Measurements from ENCODE around the gene FBXW9. TPM values are rescaled to one million over a fixed set of nuclear protein-coding genes. Genes with fewer than 3 reads are reported as not detected.

Gene FBXW9
- total and polyA plus RNA-seq, 12 donors: 1.2 to 4.6 (median 2.1) TPM

DNA sequence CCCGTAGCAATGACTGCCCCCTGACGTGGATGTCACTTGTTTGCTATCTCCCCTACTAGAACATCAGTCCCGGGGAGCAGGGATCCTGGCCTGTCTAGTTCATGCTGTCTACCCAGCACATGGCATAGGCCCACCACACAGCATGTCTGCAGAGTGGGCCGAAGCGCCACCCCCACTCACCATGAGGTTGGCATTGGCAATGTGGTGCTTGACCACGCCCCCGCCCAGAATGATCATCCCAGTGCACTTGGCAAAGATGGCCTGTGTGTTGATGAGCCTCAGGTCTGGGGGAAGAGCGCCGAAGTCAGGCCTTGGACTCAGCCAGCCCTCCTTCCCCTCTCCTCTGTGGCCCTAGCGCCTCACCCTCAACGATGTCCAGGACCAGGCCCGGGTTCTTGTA, 19.5 kb downstream of the FBXW9 start:
- H3K36me3 ChIP-seq: peaks cover 0 to 83% (median 65%) of the 10 kb centered on the region in 9 donors
- no peaks in the 10 kb centered on the region for H3K9me3 ChIP-seq
- H3K4me3 ChIP-seq: no peak overlapping the region
- intact Hi-C loops (cut with DNase I): loop anchor here in 6 of 10 donors (2.0 to 10.0 kb wide), 6 partner anchors 112 to 472 kb away; partner anchors contain the start of gene JUNB (in 2 of the 6)
- H3K27me3 ChIP-seq: no peaks in the 10 kb centered on the region
- WGBS, 2 donors: 89% methylated on average over 12 of the region's 12 CpGs
- DNase-seq (no peak), ATAC-seq (no peak)
- H3K27ac ChIP-seq: no peak overlapping the region
- TF ChIP-seq, protein P1, sequence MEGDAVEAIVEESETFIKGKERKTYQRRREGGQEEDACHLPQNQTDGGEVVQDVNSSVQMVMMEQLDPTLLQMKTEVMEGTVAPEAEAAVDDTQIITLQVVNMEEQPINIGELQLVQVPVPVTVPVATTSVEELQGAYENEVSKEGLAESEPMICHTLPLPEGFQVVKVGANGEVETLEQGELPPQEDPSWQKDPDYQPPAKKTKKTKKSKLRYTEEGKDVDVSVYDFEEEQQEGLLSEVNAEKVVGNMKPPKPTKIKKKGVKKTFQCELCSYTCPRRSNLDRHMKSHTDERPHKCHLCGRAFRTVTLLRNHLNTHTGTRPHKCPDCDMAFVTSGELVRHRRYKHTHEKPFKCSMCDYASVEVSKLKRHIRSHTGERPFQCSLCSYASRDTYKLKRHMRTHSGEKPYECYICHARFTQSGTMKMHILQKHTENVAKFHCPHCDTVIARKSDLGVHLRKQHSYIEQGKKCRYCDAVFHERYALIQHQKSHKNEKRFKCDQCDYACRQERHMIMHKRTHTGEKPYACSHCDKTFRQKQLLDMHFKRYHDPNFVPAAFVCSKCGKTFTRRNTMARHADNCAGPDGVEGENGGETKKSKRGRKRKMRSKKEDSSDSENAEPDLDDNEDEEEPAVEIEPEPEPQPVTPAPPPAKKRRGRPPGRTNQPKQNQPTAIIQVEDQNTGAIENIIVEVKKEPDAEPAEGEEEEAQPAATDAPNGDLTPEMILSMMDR (IDR thresholded peaks at IDR 0.05): no peak
- H3K4me1 ChIP-seq: peaks cover 0 to 25% (median 9%) of the 10 kb centered on the region in 9 donors

DNA sequence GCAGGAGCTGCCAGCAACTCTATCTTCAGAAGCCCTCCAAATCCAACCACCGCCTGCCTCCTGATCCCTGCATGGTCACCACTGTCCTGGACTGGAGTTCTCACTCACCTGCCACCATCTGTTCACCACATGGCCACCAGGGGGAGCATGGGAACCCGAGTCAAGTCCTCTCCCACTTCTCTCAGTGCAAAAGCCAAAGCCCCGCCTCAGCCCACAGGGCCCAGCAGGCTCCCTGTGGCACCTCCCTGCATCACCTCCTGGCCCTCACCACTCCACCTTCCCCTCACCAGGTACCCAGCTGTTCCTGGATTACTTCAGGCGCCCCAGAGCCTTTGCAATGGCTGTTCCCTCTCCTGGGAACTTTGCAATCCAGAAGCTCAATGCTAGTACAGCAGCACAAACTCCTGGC, 20.0 kb downstream of the FBXW9 start:
- TF ChIP-seq, protein P1 (IDR thresholded peaks at IDR 0.05): peak; percentile 56 to 89 (median 83)
- no peak overlapping the region for H3K27ac ChIP-seq
- intact Hi-C loops (cut with DNase I): loop anchor here in 6 of 10 donors (2.0 to 10.0 kb wide), 6 partner anchors 112 to 472 kb away; partner anchors contain the start of gene JUNB (in 2 of the 6)
- WGBS, 2 donors: 15 to 21% methylated on average over 4 of the region's 4 CpGs
- peaks cover 0 to 28% (median 13%) of the 10 kb centered on the region in 9 donors for H3K4me1 ChIP-seq
- peaks cover 0 to 89% (median 65%) of the 10 kb centered on the region in 9 donors for H3K36me3 ChIP-seq
- ATAC-seq: peak; percentile 13 to 55 (median 38)
- no peaks in the 10 kb centered on the region for H3K27me3 ChIP-seq
- DNase-seq: peak; percentile 83
- H3K9me3 ChIP-seq: no peaks in the 10 kb centered on the region
- H3K4me3 ChIP-seq: no peak overlapping the region

DNA sequence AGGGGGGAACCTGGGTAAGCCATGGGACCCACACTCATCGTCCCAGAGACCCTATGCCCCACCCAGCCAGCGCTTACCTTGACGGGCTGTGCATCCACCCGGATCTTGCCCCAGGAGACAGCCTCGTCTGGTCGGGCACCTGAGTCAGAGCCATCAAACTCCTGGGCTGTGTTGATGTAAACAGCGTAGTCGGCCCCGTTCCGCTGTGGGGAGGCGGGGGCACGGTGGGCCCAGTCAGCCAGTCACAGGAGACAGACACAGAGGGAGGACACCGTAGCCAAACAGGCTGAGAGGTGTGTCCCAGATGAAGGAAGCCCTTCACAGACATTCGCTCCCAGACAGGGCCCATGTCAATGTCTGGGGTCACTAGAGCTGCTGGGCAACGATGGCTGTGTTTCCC, 20.5 kb downstream of the FBXW9 start:
- Histone ChIP-seq H3K27me3 (no peaks in the 10 kb centered on the region), H3K36me3 (peaks cover 0 to 91% (median 65%) of the 10 kb centered on the region in 9 donors), H3K4me1 (peaks cover 0 to 29% (median 13%) of the 10 kb centered on the region in 9 donors), H3K4me3 (no peak overlapping the region), H3K9me3 (no peaks in the 10 kb centered on the region), H3K27ac (no peak overlapping the region)
- intact Hi-C loops (cut with DNase I): loop anchor here in 6 of 10 donors (2.0 to 10.0 kb wide), 6 partner anchors 111 to 471 kb away; partner anchors contain the start of gene JUNB (in 2 of the 6)
- TF ChIP-seq, protein P1 (IDR thresholded peaks at IDR 0.05): no peak
- DNase-seq (no peak), ATAC-seq (peak in 1 of 8 donors; percentile 9)
- 90% methylated on average over 15 of the region's 15 CpGs for WGBS, 2 donors

DNA sequence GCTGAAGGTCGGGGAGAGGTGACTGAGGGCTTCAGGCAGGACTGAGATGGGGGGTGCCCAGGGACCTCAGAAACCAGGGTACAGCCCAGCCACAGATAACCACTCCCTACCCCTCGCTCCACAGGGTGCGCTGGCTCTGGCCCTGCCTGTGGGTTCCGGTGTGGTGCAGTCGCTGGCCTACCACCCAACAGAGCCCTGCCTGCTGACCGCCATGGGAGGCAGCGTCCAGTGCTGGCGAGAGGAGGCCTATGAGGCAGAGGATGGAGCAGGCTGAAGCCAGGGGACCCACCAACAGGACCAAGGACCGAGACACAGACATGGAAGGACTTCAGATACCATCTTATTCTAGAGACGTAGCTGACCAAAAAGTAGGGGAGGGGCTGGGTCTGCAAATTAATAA, 21.0 kb downstream of the FBXW9 start:
- Histone ChIP-seq H3K36me3 (peaks cover 0 to 93% (median 65%) of the 10 kb centered on the region in 9 donors), H3K27me3 (no peaks in the 10 kb centered on the region), H3K4me1 (peaks cover 2 to 29% (median 12%) of the 10 kb centered on the region in 9 donors), H3K4me3 (no peak overlapping the region), H3K9me3 (no peaks in the 10 kb centered on the region), H3K27ac (no peak overlapping the region)
- intact Hi-C loops (cut with DNase I): loop anchor here in 5 of 10 donors (5.0 to 10.0 kb wide), 5 partner anchors 111 to 471 kb away; partner anchors contain the start of gene JUNB (in 2 of the 5)
- TF ChIP-seq, protein P1 (IDR thresholded peaks at IDR 0.05): no peak
- WGBS, 2 donors: 92 to 93% methylated on average over 10 of the region's 10 CpGs
- ATAC-seq: peak in 1 of 8 donors; percentile 7
- no peak for DNase-seq

Data from heart right ventricle (tissue), 16 donors.